GM18868 (cell line): ENCODE data around the gene P2RX6.
"Not testable (repeated sequence)": the region's sequence is repeated elsewhere in the genome, so short reads cannot be mapped to it uniquely, and the experiment has no call there.

Experiments
- ATAC-seq: cut with Tn5 transposase; IDR thresholded peaks from one replicate; pipeline ENCODE4 v1.9.1; 2021; ENCODE audit warnings: mild to moderate bottlenecking, moderate library complexity; ENCODE audit not compliant: unreplicated experiment

The P2RX6 gene

DNA sequence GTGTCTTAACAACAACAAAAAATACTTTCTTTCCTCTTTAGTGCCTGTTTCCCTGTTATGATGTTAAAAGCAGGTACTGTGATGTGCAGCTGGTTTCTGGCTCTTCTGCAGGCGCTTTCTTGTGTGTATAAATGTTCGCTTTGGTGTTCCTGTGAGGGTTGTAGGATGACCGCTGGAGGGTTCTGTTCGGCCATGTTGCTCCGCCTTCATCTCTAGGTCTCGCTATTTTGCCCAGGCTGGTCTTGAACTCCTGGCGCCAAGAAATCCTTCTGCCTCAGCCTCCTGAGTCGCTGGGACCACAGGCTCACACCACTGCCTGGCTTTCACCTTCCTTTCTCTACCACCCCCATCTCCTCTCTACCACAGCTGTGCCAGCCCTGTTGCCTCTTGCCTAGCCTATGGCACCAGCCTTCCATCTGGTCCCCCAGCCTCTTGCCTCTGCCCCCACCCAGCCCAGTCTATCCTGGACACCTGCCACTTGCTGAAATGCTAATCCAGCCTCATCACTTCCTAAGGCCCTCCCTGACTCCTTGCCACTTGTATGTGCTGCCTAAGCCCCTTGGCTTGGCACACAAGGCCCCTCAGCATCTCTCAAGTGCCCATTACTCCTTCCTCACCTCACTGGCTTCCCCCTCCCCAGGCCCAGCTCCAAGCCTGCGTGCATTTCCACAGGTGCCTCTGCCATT, 36.3 kb downstream of the P2RX6 start:
- ATAC-seq: no peak

DNA sequence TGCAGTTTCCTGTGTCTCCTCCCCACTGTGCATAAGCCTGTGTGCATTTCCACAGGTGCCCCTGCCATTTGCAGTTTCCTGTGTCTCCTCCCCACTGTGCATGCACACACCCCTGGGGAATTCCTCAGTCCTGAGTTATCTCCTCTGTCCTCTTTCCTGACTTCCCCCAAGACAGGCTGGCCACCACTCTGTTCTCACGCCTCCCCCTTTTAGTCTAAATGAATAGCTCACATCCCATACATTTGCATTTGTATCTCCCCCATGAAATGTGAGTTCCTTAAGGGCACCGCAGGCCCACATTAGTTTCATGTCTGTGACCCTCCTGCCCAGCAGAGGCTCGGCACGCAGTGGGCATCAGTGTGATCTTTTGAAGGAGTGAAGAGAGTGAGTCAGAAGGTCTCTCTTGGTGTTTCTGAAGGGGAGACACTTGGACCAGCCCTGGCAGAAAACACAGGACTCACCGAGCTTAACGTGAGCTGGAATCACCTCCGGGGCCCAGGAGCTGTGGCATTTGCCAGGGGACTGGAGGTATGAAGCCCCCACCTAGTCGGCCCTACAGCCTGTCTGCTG, 37.0 kb downstream of the P2RX6 start:
- no peak for ATAC-seq

GRCh38 chr22:21052715-21053459, 37.9 kb downstream of the P2RX6 start:
- no peak for ATAC-seq

- no peak for ATAC-seq
Observed at GRCh38 chr22:21054046-21054713, 39.2 kb downstream of the P2RX6 start.

- no peak for ATAC-seq
Observed at GRCh38 chr22:21054714-21055563, 40.0 kb downstream of the P2RX6 start.

- no peak for ATAC-seq
Observed at GRCh38 chr22:21055564-21055834, 40.5 kb downstream of the P2RX6 start.

DNA sequence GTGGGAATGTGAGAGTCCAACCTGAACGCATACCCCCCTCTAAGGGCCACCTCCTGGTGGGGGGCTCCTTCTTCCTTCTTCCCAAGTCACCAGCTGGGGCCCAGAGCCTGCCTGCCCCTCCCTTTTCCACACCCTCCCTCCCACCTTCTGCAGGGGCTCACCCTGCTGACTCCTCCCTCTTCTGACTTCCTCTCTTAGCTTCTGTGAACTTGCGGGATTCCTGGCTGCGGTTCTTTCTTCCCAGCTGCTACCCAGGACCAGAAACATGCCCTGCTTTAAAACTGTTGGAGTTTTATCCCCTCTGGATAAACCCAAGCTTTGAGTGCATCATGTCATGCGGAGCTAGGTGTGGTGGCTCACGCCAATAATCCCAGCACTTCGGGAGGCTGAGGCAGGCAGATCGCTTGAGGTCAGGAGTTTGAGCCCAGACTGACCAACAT, 40.9 kb downstream of the P2RX6 start:
- ATAC-seq: no peak

- not testable (repeated sequence) for ATAC-seq
Observed at GRCh38 chr22:21060363-21060762, 45.4 kb downstream of the P2RX6 start.

DNA sequence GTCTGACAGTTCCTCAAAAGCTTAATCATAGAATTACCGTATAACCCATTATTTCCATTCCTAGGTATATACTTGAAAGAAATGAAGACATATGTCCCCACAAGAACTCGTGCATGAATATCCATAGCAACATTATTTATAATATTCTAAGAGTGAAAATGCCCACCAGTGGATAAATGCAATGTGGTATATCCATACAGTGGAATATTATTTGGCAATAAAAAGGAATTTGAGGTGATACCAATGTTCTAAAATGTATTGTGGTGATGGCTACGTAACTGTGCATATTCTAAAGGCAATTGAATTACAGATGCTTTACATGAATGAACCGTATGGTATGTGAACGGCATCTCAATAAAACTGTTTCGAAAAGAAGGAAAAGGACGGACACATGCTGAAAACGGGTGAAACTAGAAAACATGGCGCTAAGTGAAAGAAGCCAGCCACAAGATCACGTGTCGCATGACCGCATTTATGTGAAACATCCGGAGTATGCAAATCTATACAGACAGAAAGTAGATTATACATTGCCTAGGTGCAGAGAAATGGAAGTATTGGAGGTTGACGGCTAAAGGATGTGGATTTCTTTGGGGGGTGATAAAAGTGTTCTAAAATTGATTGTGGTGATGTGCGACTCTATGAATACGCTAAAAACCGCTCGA, 46.8 kb downstream of the P2RX6 start:
- not testable (repeated sequence) for ATAC-seq

- ATAC-seq: not testable (repeated sequence)
Observed at GRCh38 chr22:21064425-21064824, 49.5 kb downstream of the P2RX6 start.

DNA sequence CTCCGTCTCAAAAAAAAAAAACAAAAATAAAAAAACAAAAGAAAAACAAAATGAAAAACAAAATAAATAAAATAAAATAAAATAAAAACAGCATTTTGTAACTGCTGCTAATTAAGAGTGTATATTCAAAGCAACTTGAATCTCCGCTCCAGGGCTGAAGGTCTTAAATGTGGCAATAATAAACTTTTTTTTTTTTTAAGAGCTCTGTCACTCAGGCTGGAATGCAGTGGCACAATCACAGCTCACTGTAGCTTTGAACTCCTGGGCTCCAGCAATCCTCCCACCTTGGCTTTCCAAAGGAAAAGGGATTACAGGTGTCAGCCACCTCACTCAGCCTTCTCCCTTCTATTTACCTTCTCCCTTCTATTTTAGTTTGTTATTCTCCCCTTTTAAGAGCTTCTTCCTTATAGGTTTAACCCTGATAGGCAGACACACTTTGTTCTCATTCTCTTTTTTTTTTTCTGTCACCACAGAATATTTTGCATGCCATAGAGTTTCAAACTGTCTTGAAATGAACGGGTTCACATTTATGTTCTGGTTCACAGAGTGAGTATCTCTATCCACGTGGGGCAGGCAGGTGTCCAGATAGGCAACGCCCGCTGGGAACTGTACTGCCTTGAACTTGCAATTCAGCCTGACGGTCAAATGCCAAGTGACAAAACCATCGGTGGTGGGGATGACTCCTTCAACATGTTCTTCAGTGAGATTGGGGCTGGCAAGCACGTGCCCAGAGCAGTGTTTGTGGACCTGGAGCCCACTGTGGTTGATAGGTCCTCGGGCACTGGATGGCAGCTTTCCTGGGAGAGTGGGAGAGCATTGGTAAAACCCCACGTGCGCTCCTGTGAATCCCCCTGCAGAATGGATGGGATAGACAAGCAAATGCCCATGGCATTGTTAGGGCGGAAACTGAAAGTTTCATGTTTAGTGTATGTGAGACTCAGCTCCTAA, 50.2 kb downstream of the P2RX6 start:
- no peak for ATAC-seq

DNA sequence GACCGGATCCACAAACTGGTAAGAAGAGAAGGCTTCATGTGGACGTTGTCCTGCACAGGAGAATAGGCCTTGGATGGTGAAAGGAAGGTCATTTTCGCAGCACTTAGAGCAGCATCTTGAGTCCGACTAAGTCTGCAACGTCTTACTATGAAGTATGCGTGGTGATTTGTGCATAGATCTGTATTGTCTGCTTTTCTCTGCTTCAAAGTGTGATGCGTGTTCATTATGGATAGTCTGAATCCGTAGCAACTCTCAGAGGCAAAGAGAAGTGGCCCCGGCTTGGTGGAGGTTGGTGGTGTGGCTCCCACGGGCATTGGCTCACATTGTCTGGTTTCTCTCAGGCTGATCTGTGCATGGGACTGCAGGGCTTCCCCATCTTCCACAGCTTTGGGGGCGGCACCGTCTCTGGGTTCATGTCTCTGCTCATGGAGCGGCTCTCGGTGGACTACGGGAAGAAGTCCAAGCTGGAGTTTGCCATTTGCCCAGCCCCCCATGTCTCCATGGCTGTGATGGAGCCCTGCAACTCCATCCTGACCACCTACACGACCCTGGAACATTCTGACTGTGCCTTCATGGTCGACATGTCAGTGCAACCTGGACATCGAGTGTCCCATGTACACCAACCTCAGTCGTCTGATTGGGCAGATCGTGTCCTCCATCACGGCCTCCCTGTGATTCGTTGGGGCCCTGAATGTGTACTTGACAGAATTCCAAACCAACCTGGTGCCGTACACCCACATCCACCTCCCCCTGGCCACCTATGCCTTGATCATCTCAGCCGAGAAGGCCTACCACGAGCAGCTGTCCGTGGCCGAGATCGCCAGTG, 52.3 kb downstream of the P2RX6 start:
- no peak for ATAC-seq

DNA sequence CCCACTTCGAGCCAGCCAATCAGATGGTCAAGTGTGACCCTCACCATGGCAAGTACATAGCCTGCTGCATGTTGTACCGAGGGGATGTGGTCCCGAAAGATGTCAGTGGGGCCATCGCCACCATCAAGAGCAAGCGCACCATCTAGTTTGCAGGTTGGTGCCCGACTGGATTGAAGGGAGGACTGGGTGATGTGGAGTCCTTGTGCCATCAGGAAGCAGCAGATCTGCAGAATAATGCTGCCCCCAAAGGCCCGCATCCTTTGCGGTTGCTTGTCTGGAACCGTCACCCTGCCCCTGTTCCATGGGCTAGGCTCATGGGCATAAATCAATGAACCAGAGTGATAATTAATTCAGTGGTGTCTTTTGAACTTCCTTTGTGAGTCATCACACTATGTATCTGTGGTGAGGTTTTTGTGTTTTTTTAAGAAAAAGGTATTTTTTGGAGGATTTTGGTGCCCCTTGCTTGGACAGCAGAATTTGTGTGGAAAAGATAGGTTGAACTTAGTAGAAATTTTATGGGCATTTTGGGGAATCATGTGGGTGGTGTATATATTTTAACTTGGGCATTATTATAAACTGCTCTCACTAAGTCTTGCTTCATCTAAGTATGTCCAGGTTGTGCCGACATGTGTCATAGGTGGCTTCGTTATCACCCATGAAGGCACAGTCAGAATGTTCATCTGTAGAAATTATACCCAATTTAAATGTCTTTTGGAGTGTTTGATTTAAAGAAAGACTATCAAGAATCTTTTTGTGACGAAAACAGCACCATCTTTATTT, 53.1 kb downstream of the P2RX6 start:
- no peak for ATAC-seq

DNA sequence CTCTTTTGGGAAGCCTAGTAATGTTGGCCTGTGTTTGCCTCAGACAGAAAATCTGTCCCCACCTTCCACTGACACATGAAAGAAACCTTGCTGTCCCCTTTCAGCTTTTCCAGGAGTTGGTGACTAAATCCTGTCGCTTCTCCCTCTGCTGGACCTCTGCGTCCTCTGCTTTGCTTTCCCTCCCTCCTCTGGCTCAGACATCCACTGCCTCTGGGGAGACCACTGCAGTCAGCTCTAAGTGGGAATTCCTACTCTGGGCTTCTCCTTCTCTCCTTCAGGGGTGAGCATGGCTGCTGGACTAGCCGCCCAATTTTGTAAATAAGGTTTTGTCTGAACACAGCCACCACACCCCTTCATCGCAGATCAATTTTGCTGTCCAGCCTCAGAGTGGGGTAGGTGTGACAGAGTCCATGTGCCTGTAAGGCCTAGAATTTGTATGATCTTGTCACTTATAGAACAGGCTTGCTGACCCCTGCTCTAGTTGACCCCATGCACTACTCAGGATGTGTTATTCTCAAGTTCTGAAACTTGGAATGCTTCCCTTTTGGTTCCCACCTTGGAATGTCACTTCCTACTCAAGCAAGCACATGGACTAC, 53.8 kb downstream of the P2RX6 start:
- ATAC-seq: no peak

GRCh38 chr22:21069375-21069774, 54.4 kb downstream of the P2RX6 start:
- no peak for ATAC-seq

DNA sequence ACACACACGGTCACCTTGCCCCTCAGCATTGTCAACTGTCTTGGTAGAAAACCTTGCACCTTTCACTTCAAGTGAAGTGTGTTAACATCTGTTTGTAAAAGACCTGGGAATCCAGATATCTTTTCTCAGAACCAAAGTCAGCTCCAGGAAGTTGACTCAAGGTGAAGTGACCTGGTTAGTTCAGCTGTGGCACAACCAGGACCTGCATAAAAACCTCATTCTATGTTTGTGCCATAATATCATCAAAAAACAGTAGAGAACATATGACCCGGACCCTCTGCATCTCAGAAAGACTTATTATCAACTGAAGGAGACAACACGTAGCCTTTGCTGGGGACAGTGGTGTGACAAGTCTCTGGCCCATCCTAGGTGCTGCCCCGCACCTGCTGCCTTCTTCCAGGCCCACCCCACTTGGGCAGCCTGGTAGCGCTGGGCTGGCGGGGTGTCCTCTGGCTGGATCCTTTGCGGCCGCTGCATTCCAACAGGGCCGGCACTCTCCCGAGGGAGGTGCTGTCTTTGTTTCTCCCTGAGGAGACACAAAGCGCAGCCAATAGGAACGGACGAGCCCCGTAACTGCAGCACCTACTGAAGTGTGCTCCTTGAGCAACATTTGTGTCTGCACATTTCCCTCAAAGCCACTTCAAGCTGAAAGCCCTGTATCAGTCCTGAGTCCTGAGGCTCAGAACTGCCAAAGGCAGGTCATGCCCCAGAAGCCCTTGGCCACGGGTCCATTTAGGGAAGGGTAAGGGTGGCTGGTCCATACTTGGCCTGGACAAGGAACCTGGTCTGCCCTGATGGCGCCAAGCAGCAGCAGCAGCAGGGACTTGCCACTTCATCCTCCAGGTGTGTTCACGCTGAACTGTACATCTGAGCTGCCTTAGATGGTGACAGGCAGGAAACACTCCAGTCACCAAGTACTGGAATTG, 56.0 kb downstream of the P2RX6 start:
- ATAC-seq: no peak
